ENCODE measurements around the gene PHKG2.
A peak's percentile ranks its signal among the peaks of the same experiment; 100 is the strongest.

Gene PHKG2

GRCh38 chr16:30766933-30767284 lies 18.7 kb downstream of the PHKG2 start:
- Histone ChIP-seq H3K9ac (ENCODE audit: low read length) (no peak overlapping the region), H3K36me3 (ENCODE audit: control insufficient read depth, insufficient read depth, low read length) (peaks cover 92% of the 10 kb centered on the region)

GRCh38 chr16:30767767-30768465 lies 19.7 kb downstream of the PHKG2 start:
- H3K36me3 ChIP-seq (ENCODE audit: control insufficient read depth, insufficient read depth, low read length): peaks cover 98% of the 10 kb centered on the region

More at GRCh38 chr16:30766933-30767284, 18.7 kb downstream of the PHKG2 start:
- no peaks in the 10 kb centered on the region for H3K27me3 ChIP-seq (ENCODE audit: control insufficient read depth, insufficient read depth, low read length)
- no peak overlapping the region for H3K27ac ChIP-seq (ENCODE audit: low read depth, low read length)
- H3K9me3 ChIP-seq (ENCODE audit: control insufficient read depth, insufficient read depth, low read depth, low read length): no peaks in the 10 kb centered on the region
- H3K4me1 ChIP-seq (ENCODE audit: control insufficient read depth, insufficient read depth, low read length): peaks cover 5% of the 10 kb centered on the region; the same call in 1 of the 2 replicates
- H3K4me3 ChIP-seq (ENCODE audit: low read depth, low read length): no peak overlapping the region

GRCh38 chr16:30768583-30769181 lies 20.5 kb downstream of the PHKG2 start:
- no peaks in the 10 kb centered on the region for H3K4me1 ChIP-seq (ENCODE audit: control insufficient read depth, insufficient read depth, low read length)
- no peaks in the 10 kb centered on the region for H3K27me3 ChIP-seq (ENCODE audit: control insufficient read depth, insufficient read depth, low read length)
- H3K27ac ChIP-seq (ENCODE audit: low read depth, low read length): no peak overlapping the region
- no peak overlapping the region for H3K4me3 ChIP-seq (ENCODE audit: low read depth, low read length)
- peaks cover 98% of the 10 kb centered on the region for H3K36me3 ChIP-seq (ENCODE audit: control insufficient read depth, insufficient read depth, low read length)
- no peak overlapping the region for H3K9ac ChIP-seq (ENCODE audit: low read length)
- H3K9me3 ChIP-seq (ENCODE audit: control insufficient read depth, insufficient read depth, low read depth, low read length): no peaks in the 10 kb centered on the region

More at GRCh38 chr16:30767767-30768465, 19.7 kb downstream of the PHKG2 start:
- Histone ChIP-seq H3K9ac (ENCODE audit: low read length) (no peak overlapping the region), H3K4me1 (ENCODE audit: control insufficient read depth, insufficient read depth, low read length) (peaks cover 2% of the 10 kb centered on the region; the same call in 1 of the 2 replicates), H3K27ac (ENCODE audit: low read depth, low read length) (no peak overlapping the region), H3K9me3 (ENCODE audit: control insufficient read depth, insufficient read depth, low read depth, low read length) (no peaks in the 10 kb centered on the region), H3K4me3 (ENCODE audit: low read depth, low read length) (no peak overlapping the region), H3K27me3 (ENCODE audit: control insufficient read depth, insufficient read depth, low read length) (no peaks in the 10 kb centered on the region)

GRCh38 chr16:30769379-30770089 lies 21.3 kb downstream of the PHKG2 start:
- Histone ChIP-seq H3K27me3 (ENCODE audit: control insufficient read depth, insufficient read depth, low read length) (no peaks in the 10 kb centered on the region), H3K9me3 (ENCODE audit: control insufficient read depth, insufficient read depth, low read depth, low read length) (no peaks in the 10 kb centered on the region), H3K36me3 (ENCODE audit: control insufficient read depth, insufficient read depth, low read length) (peaks cover 98% of the 10 kb centered on the region), H3K4me3 (ENCODE audit: low read depth, low read length) (no peak overlapping the region), H3K4me1 (ENCODE audit: control insufficient read depth, insufficient read depth, low read length) (no peaks in the 10 kb centered on the region), H3K27ac (ENCODE audit: low read depth, low read length) (no peak overlapping the region), H3K9ac (ENCODE audit: low read length) (no peak overlapping the region)

GRCh38 chr16:30771726-30772125 lies 23.5 kb downstream of the PHKG2 start:
- Histone ChIP-seq H3K4me1 (ENCODE audit: control insufficient read depth, insufficient read depth, low read length) (peaks cover 3% of the 10 kb centered on the region), H3K4me3 (ENCODE audit: low read depth, low read length) (no peak overlapping the region), H3K27me3 (ENCODE audit: control insufficient read depth, insufficient read depth, low read length) (no peaks in the 10 kb centered on the region), H3K27ac (ENCODE audit: low read depth, low read length) (no peak overlapping the region), H3K9me3 (ENCODE audit: control insufficient read depth, insufficient read depth, low read depth, low read length) (no peaks in the 10 kb centered on the region), H3K36me3 (ENCODE audit: control insufficient read depth, insufficient read depth, low read length) (peaks cover 78% of the 10 kb centered on the region), H3K9ac (ENCODE audit: low read length) (no peak overlapping the region)

GRCh38 chr16:30773826-30774225 lies 25.6 kb downstream of the PHKG2 start:
- H3K9ac ChIP-seq (ENCODE audit: low read length): no peak overlapping the region

GRCh38 chr16:30774367-30775130 lies 26.3 kb downstream of the PHKG2 start:
- peak overlapping the region; percentile 94 for H3K9ac ChIP-seq (ENCODE audit: low read length)

More at GRCh38 chr16:30773826-30774225, 25.6 kb downstream of the PHKG2 start:
- H3K4me1 ChIP-seq (ENCODE audit: control insufficient read depth, insufficient read depth, low read length): peaks cover 11% of the 10 kb centered on the region
- no peak overlapping the region for H3K27ac ChIP-seq (ENCODE audit: low read depth, low read length)
- H3K27me3 ChIP-seq (ENCODE audit: control insufficient read depth, insufficient read depth, low read length): no peaks in the 10 kb centered on the region
- no peak overlapping the region for H3K4me3 ChIP-seq (ENCODE audit: low read depth, low read length)
- H3K9me3 ChIP-seq (ENCODE audit: control insufficient read depth, insufficient read depth, low read depth, low read length): no peaks in the 10 kb centered on the region
- H3K36me3 ChIP-seq (ENCODE audit: control insufficient read depth, insufficient read depth, low read length): peaks cover 57% of the 10 kb centered on the region

GRCh38 chr16:30775131-30775391 lies 26.8 kb downstream of the PHKG2 start:
- Histone ChIP-seq H3K9ac (ENCODE audit: low read length) (peak overlapping the region; percentile 94), H3K27ac (ENCODE audit: low read depth, low read length) (peak overlapping the region; percentile 84; the same call in 1 of the 2 replicates), H3K4me1 (ENCODE audit: control insufficient read depth, insufficient read depth, low read length) (peaks cover 14% of the 10 kb centered on the region), H3K27me3 (ENCODE audit: control insufficient read depth, insufficient read depth, low read length) (no peaks in the 10 kb centered on the region), H3K36me3 (ENCODE audit: control insufficient read depth, insufficient read depth, low read length) (peaks cover 45% of the 10 kb centered on the region), H3K9me3 (ENCODE audit: control insufficient read depth, insufficient read depth, low read depth, low read length) (no peaks in the 10 kb centered on the region), H3K4me3 (ENCODE audit: low read depth, low read length) (peak overlapping the region; percentile 78)

More at GRCh38 chr16:30774367-30775130, 26.3 kb downstream of the PHKG2 start:
- Histone ChIP-seq H3K27ac (ENCODE audit: low read depth, low read length) (no peak overlapping the region), H3K4me3 (ENCODE audit: low read depth, low read length) (peak overlapping the region; percentile 78), H3K4me1 (ENCODE audit: control insufficient read depth, insufficient read depth, low read length) (peaks cover 14% of the 10 kb centered on the region), H3K27me3 (ENCODE audit: control insufficient read depth, insufficient read depth, low read length) (no peaks in the 10 kb centered on the region), H3K36me3 (ENCODE audit: control insufficient read depth, insufficient read depth, low read length) (peaks cover 50% of the 10 kb centered on the region), H3K9me3 (ENCODE audit: control insufficient read depth, insufficient read depth, low read depth, low read length) (no peaks in the 10 kb centered on the region)

GRCh38 chr16:30775392-30776188 lies 27.4 kb downstream of the PHKG2 start:
- Histone ChIP-seq H3K9me3 (ENCODE audit: control insufficient read depth, insufficient read depth, low read depth, low read length) (no peaks in the 10 kb centered on the region), H3K9ac (ENCODE audit: low read length) (peak overlapping the region; percentile 94), H3K27me3 (ENCODE audit: control insufficient read depth, insufficient read depth, low read length) (no peaks in the 10 kb centered on the region), H3K4me1 (ENCODE audit: control insufficient read depth, insufficient read depth, low read length) (peaks cover 14% of the 10 kb centered on the region), H3K36me3 (ENCODE audit: control insufficient read depth, insufficient read depth, low read length) (peaks cover 40% of the 10 kb centered on the region), H3K4me3 (ENCODE audit: low read depth, low read length) (peak overlapping the region; percentile 78), H3K27ac (ENCODE audit: low read depth, low read length) (peak overlapping the region; percentile 84)

- no peaks in the 10 kb centered on the region for H3K9me3 ChIP-seq (ENCODE audit: control insufficient read depth, insufficient read depth, low read depth, low read length)
- no peak overlapping the region for H3K27ac ChIP-seq (ENCODE audit: low read depth, low read length)
- no peaks in the 10 kb centered on the region for H3K27me3 ChIP-seq (ENCODE audit: control insufficient read depth, insufficient read depth, low read length)
- no peak overlapping the region for H3K4me3 ChIP-seq (ENCODE audit: low read depth, low read length)
- peaks cover 31% of the 10 kb centered on the region for H3K36me3 ChIP-seq (ENCODE audit: control insufficient read depth, insufficient read depth, low read length)
- H3K9ac ChIP-seq (ENCODE audit: low read length): no peak overlapping the region
- H3K4me1 ChIP-seq (ENCODE audit: control insufficient read depth, insufficient read depth, low read length): peaks cover 14% of the 10 kb centered on the region
These were observed 29.5 kb downstream of the PHKG2 start for GRCh38 chr16:30777591-30778297.

Data from HUES6 (cell line).